K562 (cell line): ENCODE results near the gene BIRC6. TPM values are rescaled to one million over a fixed set of nuclear protein-coding genes. Genes with fewer than 3 reads are reported as not detected.

Source experiments
- ATF6 ChIP-seq: sonication (generic); formaldehyde crosslinking; IDR thresholded peaks from 2 replicates; pipeline ENCODE4 v1.4.0; 2020; ENCODE audit warnings: mild to moderate bottlenecking, missing genetic modification reagents
- BRF1 ChIP-seq: IDR thresholded peaks from 3 replicates; pipeline ENCODE4 v1.6.1; 2011; ENCODE audit warnings: borderline replicate concordance, mild to moderate bottlenecking; ENCODE audit not compliant: insufficient read length; ENCODE audit errors: extremely low read depth
- DDX20 ChIP-seq: fragments of 450-650 bp; IDR thresholded peaks from 2 replicates; pipeline ENCODE4 v1.6.1; 2016; ENCODE audit warnings: missing genetic modification characterization, low read depth, mild to moderate bottlenecking, missing compliant biosample characterization, moderate library complexity
- ETV1 ChIP-seq: fragments of 450-650 bp; conservative IDR thresholded peaks from 2 replicates; pipeline ENCODE4 v1.6.1; 2016; ENCODE audit warnings: missing genetic modification characterization, control low read depth, low read depth, missing compliant biosample characterization
- FOS ChIP-seq: IDR thresholded peaks from 3 replicates; pipeline ENCODE4 v1.6.1; 2011; ENCODE audit not compliant: insufficient read length; ENCODE audit errors: extremely low read depth
- ILF3 ChIP-seq: fragments of 450-650 bp; IDR thresholded peaks from 2 replicates; pipeline ENCODE4 v1.6.1; 2018; ENCODE audit warnings: antibody characterized with exemption, mild to moderate bottlenecking, moderate library complexity, borderline replicate concordance
- JUND ChIP-seq, 2 experiments: IDR thresholded peaks; 2 replicates in 1 of 2; 3 replicates in 1 of 2; pipeline ENCODE4 v1.6.1; 2011; ENCODE audit warnings: borderline replicate concordance in 2 of 2, low read depth in 2 of 2, low read length in 2 of 2, improper control_type of control experiment in 1 of 2, missing biosample characterization in 1 of 2, missing genetic modification characterization in 1 of 2, missing genetic modification reagents in 1 of 2
- KAT8 ChIP-seq: fragments of 450-650 bp; IDR thresholded peaks from 2 replicates; pipeline ENCODE4 v1.6.1; 2016; ENCODE audit warnings: low read depth, mild to moderate bottlenecking
- MLX ChIP-seq, 2 experiments: fragments of 450-650 bp in 1 of 2; sonication (generic) in 1 of 2; formaldehyde crosslinking; conservative IDR thresholded peaks; 2 replicates each; pipeline versions ENCODE4 v1.4.0 to v1.8.1; 2020 to 2022; ENCODE audit warnings: mild to moderate bottlenecking in 1 of 2, missing genetic modification reagents in 1 of 2
- NEUROD1 ChIP-seq: fragments of 150-350 bp; IDR thresholded peaks from 2 replicates; pipeline ENCODE4 v1.6.1; 2014; ENCODE audit warnings: borderline replicate concordance, low read length, low read depth; ENCODE audit not compliant: partially characterized antibody
- PHF20 ChIP-seq: fragments of 450-650 bp; IDR thresholded peaks from 2 replicates; pipeline ENCODE4 v1.6.1; 2018; ENCODE audit not compliant: partially characterized antibody
- RBM15 ChIP-seq: fragments of 200-400 bp; formaldehyde crosslinking; IDR thresholded peaks from 2 replicates; pipeline ENCODE4 v1.6.1; 2018; ENCODE audit warnings: mild to moderate bottlenecking, low read length, moderate library complexity; ENCODE audit not compliant: insufficient read depth
- SIRT6 ChIP-seq: IDR thresholded peaks from one replicate; pipeline ENCODE4 v1.6.1; 2012; ENCODE audit warnings: low read depth, mild to moderate bottlenecking, control low read depth, inconsistent platforms, low read length, moderate library complexity
- SRF ChIP-seq, 2 experiments: fragments of 250-450, 450-650 bp in 1 of 2; sonication (Bioruptor Pico) in 1 of 2; sonication (generic) in 1 of 2; formaldehyde crosslinking; IDR thresholded peaks; 2 replicates each; pipeline versions ENCODE4 v1.5.0 to v1.5.1; 2020 to 2022; ENCODE audit warnings: mild to moderate bottlenecking in 1 of 2, missing genetic modification reagents in 1 of 2
- SRSF1 ChIP-seq: fragments of 200-400 bp; formaldehyde crosslinking; IDR thresholded peaks from 2 replicates; pipeline ENCODE4 v1.6.1; 2017; ENCODE audit warnings: mild to moderate bottlenecking, low read depth, low read length, moderate library complexity
- TGIF2 ChIP-seq: sonication (generic); formaldehyde crosslinking; IDR thresholded peaks from 2 replicates; pipeline ENCODE4 v1.8.1; 2022; ENCODE audit warnings: mild to moderate bottlenecking, missing genetic modification reagents, moderate library complexity
- ZNF140 ChIP-seq: fragments of 250-450 bp; sonication (Bioruptor Pico); IDR thresholded peaks from 2 replicates; pipeline ENCODE4 v1.8.0; 2021; ENCODE audit warnings: moderate library complexity, mild to moderate bottlenecking, inconsistent platforms
- ZNF239 ChIP-seq: fragments of 250-450 bp; sonication (Bioruptor Pico); IDR thresholded peaks from 2 replicates; pipeline ENCODE4 v1.4.0; 2020; ENCODE audit warnings: mild to moderate bottlenecking
- ZNF347 ChIP-seq: fragments of 450-650 bp; formaldehyde crosslinking; IDR thresholded peaks from 2 replicates; pipeline ENCODE4 v1.4.0; 2020; ENCODE audit warnings: low read depth, mild to moderate bottlenecking, moderate library complexity
- ZNF384 ChIP-seq: IDR thresholded peaks from 2 replicates; pipeline ENCODE4 v1.6.1; 2012; ENCODE audit warnings: low read depth, low read length, improper control_type of control experiment
- ZNF696 ChIP-seq: fragments of 250-450 bp; sonication (Bioruptor Pico); conservative IDR thresholded peaks from 2 replicates; pipeline ENCODE4 v1.4.0; 2020; ENCODE audit warnings: mild to moderate bottlenecking, moderate library complexity
- polyA plus RNA-seq, 8 experiments: library from polyadenylated mRNA; depleted of rRNA in 4 of 8; stranded (reverse) in 5 of 8; unstranded in 3 of 8; fragments of >200 nt; fragmentation: Nextera tagmentation in 2 of 8; fragmentation: Illumina TruSeq in 1 of 8; extraction: Ambion mirVana in 2 of 8; extraction: Trizol in 1 of 8; gene quantifications; 2 replicates each; pipeline versions ENCODE4 v1.2.1 to v1.2.3, GENCODE V29; 2011 to 2014; ENCODE audit warnings: inconsistent platforms in 1 of 8, missing spikeins in 1 of 8
- total RNA-seq, 7 experiments: library from RNA; depleted of rRNA in 6 of 7; stranded (reverse); fragments of >200 nt in 6 of 7; fragmentation: Illumina TruSeq in 2 of 7; extraction: Trizol in 2 of 7; gene quantifications; 2 replicates each; pipeline versions ENCODE4 v1.2.1 to v1.2.3, GENCODE V29; 2011 to 2021; ENCODE audit warnings: low replicate concordance in 1 of 7
- TF ChIP-seq, protein P1 (sequence below): sonication (generic); formaldehyde crosslinking; IDR thresholded peaks from 2 replicates; pipeline ENCODE4 v1.8.1; 2023; ENCODE audit warnings: mild to moderate bottlenecking, missing genetic modification reagents

The BIRC6 gene
- total and polyA plus RNA-seq, 9 of the 15 experiments (the other 6 are each of a cell fraction or from before 2014, with no cell fraction given), result 18.8 to 110 (median 49.8) TPM

DNA sequence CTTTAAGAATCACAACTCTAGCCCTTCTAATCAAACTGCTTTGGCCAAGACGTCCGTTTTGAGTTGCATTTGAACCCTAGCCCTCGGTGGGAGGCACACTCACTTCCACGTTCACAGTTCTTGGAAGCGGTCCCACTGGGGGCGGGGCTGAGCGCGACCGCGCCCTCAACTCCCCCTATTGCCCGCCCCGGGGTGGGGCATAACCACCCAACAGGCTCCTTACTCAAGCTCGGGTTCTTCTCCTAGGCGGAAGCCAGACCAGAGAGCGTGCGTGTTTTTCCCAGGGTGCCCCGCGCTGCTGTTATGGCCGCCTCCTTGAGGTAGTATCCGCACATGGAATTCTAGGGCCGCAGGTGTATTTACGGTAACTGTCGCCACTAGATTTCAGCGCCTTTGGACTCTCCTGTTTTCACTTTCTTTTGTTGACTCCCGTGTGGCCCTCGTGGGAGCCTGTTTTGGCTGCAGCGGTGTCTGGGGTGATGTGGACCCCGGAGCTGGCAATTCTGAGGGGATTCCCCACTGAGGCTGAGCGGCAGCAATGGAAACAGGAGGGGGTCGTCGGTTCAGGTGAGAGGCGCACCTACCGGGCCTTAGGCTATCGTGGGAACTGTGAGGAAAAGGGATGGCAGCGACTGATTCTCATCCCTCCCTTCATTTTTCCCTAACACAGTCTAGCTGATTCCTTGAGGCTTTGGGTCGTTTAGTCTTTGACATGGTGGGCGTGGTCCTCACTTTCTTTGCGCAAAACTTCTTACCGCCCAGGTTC is 271.2 kb downstream of the BIRC6 start, which contains the start of gene TTC27 (continued):
- TF ChIP-seq RBM15, result no peak
- TF ChIP-seq KAT8, result no peak
- TF ChIP-seq ZNF140, result no peak
- TF ChIP-seq, protein P1, sequence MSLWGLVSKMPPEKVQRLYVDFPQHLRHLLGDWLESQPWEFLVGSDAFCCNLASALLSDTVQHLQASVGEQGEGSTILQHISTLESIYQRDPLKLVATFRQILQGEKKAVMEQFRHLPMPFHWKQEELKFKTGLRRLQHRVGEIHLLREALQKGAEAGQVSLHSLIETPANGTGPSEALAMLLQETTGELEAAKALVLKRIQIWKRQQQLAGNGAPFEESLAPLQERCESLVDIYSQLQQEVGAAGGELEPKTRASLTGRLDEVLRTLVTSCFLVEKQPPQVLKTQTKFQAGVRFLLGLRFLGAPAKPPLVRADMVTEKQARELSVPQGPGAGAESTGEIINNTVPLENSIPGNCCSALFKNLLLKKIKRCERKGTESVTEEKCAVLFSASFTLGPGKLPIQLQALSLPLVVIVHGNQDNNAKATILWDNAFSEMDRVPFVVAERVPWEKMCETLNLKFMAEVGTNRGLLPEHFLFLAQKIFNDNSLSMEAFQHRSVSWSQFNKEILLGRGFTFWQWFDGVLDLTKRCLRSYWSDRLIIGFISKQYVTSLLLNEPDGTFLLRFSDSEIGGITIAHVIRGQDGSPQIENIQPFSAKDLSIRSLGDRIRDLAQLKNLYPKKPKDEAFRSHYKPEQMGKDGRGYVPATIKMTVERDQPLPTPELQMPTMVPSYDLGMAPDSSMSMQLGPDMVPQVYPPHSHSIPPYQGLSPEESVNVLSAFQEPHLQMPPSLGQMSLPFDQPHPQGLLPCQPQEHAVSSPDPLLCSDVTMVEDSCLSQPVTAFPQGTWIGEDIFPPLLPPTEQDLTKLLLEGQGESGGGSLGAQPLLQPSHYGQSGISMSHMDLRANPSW (CRISPR knock-in tag), result no peak
- no peak for TF ChIP-seq ATF6
- TF ChIP-seq ZNF696, result no peak
- no peak for TF ChIP-seq MLX (CRISPR knock-in tag; conservative IDR thresholded peaks at IDR 0.05)
- no peak for TF ChIP-seq TGIF2 (CRISPR knock-in tag)
- peak; percentile 16; the same call in 1 of the 2 replicates for TF ChIP-seq JUND (IDR thresholded peaks at IDR 0.05; ENCODE audit: borderline replicate concordance, low read depth, low read length)
- no peak for TF ChIP-seq JUND (tag; IDR thresholded peaks at IDR 0.05; ENCODE audit: borderline replicate concordance, low read depth, low read length)
- TF ChIP-seq SRF (CRISPR knock-in tag; IDR thresholded peaks at IDR 0.05), result peak in 1 of 2 experiments; percentile 65; a peak in 2 of 4 replicates
- TF ChIP-seq PHF20, result peak; percentile 81
- no peak for TF ChIP-seq FOS
- TF ChIP-seq SRSF1, result no peak
- no peak for TF ChIP-seq ZNF239 (CRISPR knock-in tag)
- TF ChIP-seq DDX20 (tag), result no peak
- 0 out of 2 replicates have a peak, but pooled peaks have one; percentile 4 for TF ChIP-seq ZNF384
- TF ChIP-seq ETV1, result peak; percentile 58; the same call in 1 of the 2 replicates
- TF ChIP-seq BRF1, result no peak
- no peak for TF ChIP-seq ZNF347
- TF ChIP-seq SIRT6, result no peak
- no peak for TF ChIP-seq ILF3
- TF ChIP-seq NEUROD1, result peak; percentile 11
